ENCODE data around the gene DNER.

The DNER gene

DNA sequence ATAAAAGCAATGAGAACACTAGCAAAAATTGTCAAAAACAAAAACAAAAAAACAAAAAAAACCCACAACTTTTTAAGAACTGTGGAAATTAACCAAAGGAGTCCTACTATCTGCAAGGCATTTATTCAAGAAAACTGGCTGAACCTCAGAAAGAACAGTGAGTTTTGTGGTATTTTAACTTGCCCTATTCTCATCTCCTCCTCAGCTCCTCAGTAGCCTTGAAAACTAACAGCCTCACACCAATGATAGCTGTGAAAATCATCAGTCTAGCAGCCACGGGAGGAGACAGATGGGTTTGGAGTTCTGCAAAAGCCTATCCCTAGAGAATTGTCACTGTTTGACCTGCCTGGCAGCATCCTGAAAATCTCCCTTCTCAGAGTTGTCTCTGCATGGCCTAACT, 20.1 kb upstream of the DNER start:
- Histone ChIP-seq H4K20me1 (ENCODE audit: insufficient read depth) (no peaks in the 10 kb centered on the region), H2AFZ (ENCODE audit: low read depth) (no peak overlapping the region), H3K27ac (no peak overlapping the region), H3K4me1 (ENCODE audit: low read depth, poor library complexity, severe bottlenecking) (peaks cover 3% of the 10 kb centered on the region), H3K4me2 (no peak overlapping the region), H3K36me3 (ENCODE audit: insufficient read depth) (no peaks in the 10 kb centered on the region), H3K9ac (no peak overlapping the region), H3K27me3 (ENCODE audit: insufficient read depth, low read depth) (no peaks in the 10 kb centered on the region), H3K4me3 (IDR thresholded peaks at IDR 0.05; ENCODE audit: insufficient read depth, low read depth, low read length) (no peak overlapping the region), H3K79me2 (ENCODE audit: insufficient read depth, low read depth) (no peaks in the 10 kb centered on the region)
- TF ChIP-seq CTCF (conservative IDR thresholded peaks at IDR 0.05; ENCODE audit: low read depth, low read length): no peak

DNA sequence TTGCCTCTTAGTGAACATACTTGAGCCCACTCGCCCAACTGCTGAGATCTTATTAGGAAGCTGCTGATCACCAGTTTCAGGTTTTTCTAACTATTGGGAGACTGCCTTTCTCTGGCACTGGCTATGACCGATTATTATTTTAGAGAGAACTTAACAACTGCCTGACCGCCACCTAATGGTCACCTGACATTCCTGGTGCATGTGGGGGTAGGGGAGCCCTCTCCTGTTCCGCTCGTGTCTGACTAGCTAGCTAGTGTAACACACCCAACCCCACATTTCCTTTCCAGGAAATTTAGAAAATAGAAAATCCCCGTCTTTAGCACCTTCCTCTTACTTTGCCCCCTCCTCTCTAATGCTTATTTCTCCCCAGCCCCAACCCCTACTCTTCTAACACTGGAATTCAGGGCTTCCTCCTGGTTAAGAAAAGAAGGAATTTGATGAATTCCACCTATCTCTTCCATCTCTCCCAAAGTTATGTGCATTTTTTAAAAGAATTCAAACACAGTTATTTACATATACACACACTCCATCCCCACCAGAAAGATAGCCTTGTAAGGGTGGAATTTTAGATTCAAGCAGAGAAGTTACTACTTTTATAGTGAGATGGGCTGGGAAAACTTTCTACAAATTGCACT, 19.4 kb upstream of the DNER start:
- Histone ChIP-seq H3K27ac (no peak overlapping the region), H3K4me2 (no peak overlapping the region)

DNA sequence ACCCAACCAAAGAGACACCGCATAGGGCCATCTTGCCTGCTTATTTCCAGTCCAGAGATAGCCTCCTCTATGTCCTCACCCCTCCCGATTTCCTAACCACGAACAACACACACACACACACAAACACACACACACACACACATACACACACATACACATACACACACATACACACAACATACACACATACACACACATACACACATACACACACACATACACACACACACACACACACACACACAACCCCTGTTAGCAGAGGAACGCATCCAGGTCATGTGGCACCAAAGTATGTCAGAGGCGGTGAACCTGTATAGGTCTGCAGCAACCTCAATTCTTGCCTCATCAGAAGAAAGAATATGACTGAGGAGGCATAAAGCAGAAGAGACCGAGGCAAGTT, 18.5 kb upstream of the DNER start:
- Histone ChIP-seq H3K4me1 (ENCODE audit: low read depth, poor library complexity, severe bottlenecking) (peaks cover 3% of the 10 kb centered on the region), H2AFZ (ENCODE audit: low read depth) (no peak overlapping the region), H3K4me3 (IDR thresholded peaks at IDR 0.05; ENCODE audit: insufficient read depth, low read depth, low read length) (no peak overlapping the region), H3K79me2 (ENCODE audit: insufficient read depth, low read depth) (no peaks in the 10 kb centered on the region), H3K4me2 (no peak overlapping the region), H4K20me1 (ENCODE audit: insufficient read depth) (no peaks in the 10 kb centered on the region), H3K27me3 (ENCODE audit: insufficient read depth, low read depth) (no peaks in the 10 kb centered on the region), H3K9ac (no peak overlapping the region), H3K36me3 (ENCODE audit: insufficient read depth) (no peaks in the 10 kb centered on the region), H3K27ac (no peak overlapping the region)
- TF ChIP-seq CTCF (conservative IDR thresholded peaks at IDR 0.05; ENCODE audit: low read depth, low read length): no peak

More for the DNA sequence above, 19.4 kb upstream of the DNER start:
- no peak overlapping the region for H3K9ac ChIP-seq
- TF ChIP-seq CTCF (conservative IDR thresholded peaks at IDR 0.05; ENCODE audit: low read depth, low read length): no peak
- no peaks in the 10 kb centered on the region for H3K27me3 ChIP-seq (ENCODE audit: insufficient read depth, low read depth)
- no peaks in the 10 kb centered on the region for H4K20me1 ChIP-seq (ENCODE audit: insufficient read depth)
- H3K4me1 ChIP-seq (ENCODE audit: low read depth, poor library complexity, severe bottlenecking): peaks cover 3% of the 10 kb centered on the region
- no peaks in the 10 kb centered on the region for H3K79me2 ChIP-seq (ENCODE audit: insufficient read depth, low read depth)
- H3K4me3 ChIP-seq (IDR thresholded peaks at IDR 0.05; ENCODE audit: insufficient read depth, low read depth, low read length): no peak overlapping the region
- no peaks in the 10 kb centered on the region for H3K36me3 ChIP-seq (ENCODE audit: insufficient read depth)
- no peak overlapping the region for H2AFZ ChIP-seq (ENCODE audit: low read depth)

- no peak for TF ChIP-seq CTCF (conservative IDR thresholded peaks at IDR 0.05; ENCODE audit: low read depth, low read length)
- Histone ChIP-seq H3K27me3 (ENCODE audit: insufficient read depth, low read depth) (no peaks in the 10 kb centered on the region), H3K36me3 (ENCODE audit: insufficient read depth) (no peaks in the 10 kb centered on the region), H3K4me2 (no peak overlapping the region), H3K4me1 (ENCODE audit: low read depth, poor library complexity, severe bottlenecking) (peaks cover 3% of the 10 kb centered on the region), H3K4me3 (IDR thresholded peaks at IDR 0.05; ENCODE audit: insufficient read depth, low read depth, low read length) (no peak overlapping the region), H2AFZ (ENCODE audit: low read depth) (no peak overlapping the region), H3K79me2 (ENCODE audit: insufficient read depth, low read depth) (no peaks in the 10 kb centered on the region), H3K27ac (no peak overlapping the region), H3K9ac (no peak overlapping the region), H4K20me1 (ENCODE audit: insufficient read depth) (no peaks in the 10 kb centered on the region)
Observed at GRCh38 chr2:229731916-229732315, 17.6 kb upstream of the DNER start.
